Spleen (tissue), 11 donors: ENCODE measurements around the gene OARD1. TPM values are rescaled to one million over a fixed set of nuclear protein-coding genes. Genes with fewer than 3 reads are reported as not detected.
A peak's percentile ranks its signal among the peaks of the same experiment; 100 is the strongest.

Experiments used
- DNase-seq: peaks from one replicate; pipeline ENCODE4 v3.0.0-alpha.2; 2020
- H3K27ac ChIP-seq, 8 donors: fragments of 200-600 bp; sonication (generic) in 7 of 8; 1 replicate in 4 of 8; 2 replicates in 4 of 8; pipeline versions ENCODE4 v1.5.0 to v1.8.0; 2016 to 2021; ENCODE audit warnings: inconsistent platforms in 4 of 8, mild to moderate bottlenecking in 4 of 8, moderate library complexity in 1 of 8
- H3K27me3 ChIP-seq, 7 donors: fragments of 200-600 bp; sonication (generic) in 6 of 7; replicated peaks in 1 of 7; 1 replicate in 4 of 7; 2 replicates in 3 of 7; pipeline versions ENCODE4 v1.5.0 to v1.8.0; 2016 to 2021; ENCODE audit warnings: inconsistent platforms in 3 of 7, mild to moderate bottlenecking in 1 of 7
- H3K36me3 ChIP-seq, 6 donors: fragments of 200-600 bp; sonication (generic) in 5 of 6; 1 replicate in 4 of 6; 2 replicates in 2 of 6; pipeline versions ENCODE4 v1.5.0 to v1.8.0; 2016 to 2021; ENCODE audit warnings: inconsistent platforms in 2 of 6
- H3K4me1 ChIP-seq, 6 donors: fragments of 200-600 bp; sonication (generic) in 5 of 6; 1 replicate in 3 of 6; 2 replicates in 3 of 6; pipeline versions ENCODE4 v1.5.0 to v1.8.0; 2016 to 2021; ENCODE audit warnings: inconsistent platforms in 3 of 6
- H3K4me3 ChIP-seq, 8 donors: fragments of 200-600 bp; sonication (generic) in 7 of 8; 1 replicate in 4 of 8; 2 replicates in 4 of 8; pipeline versions ENCODE4 v1.5.0 to v1.8.0; 2016 to 2021; ENCODE audit warnings: inconsistent platforms in 4 of 8, mild to moderate bottlenecking in 4 of 8, moderate library complexity in 2 of 8
- H3K9me3 ChIP-seq, 8 donors: fragments of 200-600 bp; sonication (generic) in 7 of 8; 1 replicate in 4 of 8; 2 replicates in 4 of 8; pipeline versions ENCODE4 v1.5.0 to v1.8.0; 2016 to 2021; ENCODE audit warnings: inconsistent platforms in 4 of 8
- POLR2A ChIP-seq, 3 donors: fragments of 450-650 bp; IDR thresholded peaks; one replicate each; pipeline ENCODE4 v1.5.1; 2017; ENCODE audit warnings: antibody characterized with exemption in 3 of 3, mild to moderate bottlenecking in 1 of 3
- POLR2AphosphoS5 ChIP-seq, 3 donors: sonication (generic); formaldehyde crosslinking; IDR thresholded peaks; one replicate each; pipeline ENCODE4 v1.5.1; 2017; ENCODE audit warnings: antibody characterized with exemption in 3 of 3
- WGBS, 5 donors: extraction: QIAGEN DNeasy Blood & Tissue Kit in 3 of 5; methylation state at CpG; one replicate each; pipeline versions ENCODE4 v1.1.5 to v1.1.7; 2013 to 2018; 5-methylcytosine and 5-hydroxymethylcytosine counted together
- intact Hi-C: fragments of 100-400 bp; cut with DNase I; formaldehyde crosslinking; loops from one replicate; pipeline ENCODE4 v1.15.0; 2023; ENCODE audit warnings: low total_unique reads
- polyA plus RNA-seq, 3 donors: library from polyadenylated mRNA; stranded (reverse); fragments of 200-250 nt; gene quantifications; one replicate each; pipeline ENCODE4 v1.2.1, GENCODE V29; 2013
- total RNA-seq, 7 donors: library from RNA; depleted of rRNA in 3 of 7; stranded (reverse); fragments of >200 nt in 3 of 7; fragmentation: NEBNext Ultra II Directional in 4 of 7; extraction: Animal tissue kit (Norgen Biotek cat#: 25700) in 4 of 7; gene quantifications; one replicate each; pipeline versions ENCODE4 v1.1.0 to v1.2.1, GENCODE V29; 2016 to 2021
- TF ChIP-seq, protein P1 (sequence below), 11 experiments: fragments of 200-600 bp in 7 of 11; fragments of 450-650 bp in 4 of 11; sonication (generic) in 4 of 11; IDR thresholded peaks in 8 of 11; conservative IDR thresholded peaks in 3 of 11; 1 replicate in 7 of 11; 2 replicates in 4 of 11; pipeline versions ENCODE4 v1.4.0 to v1.8.0; 2016 to 2021; ENCODE audit warnings: antibody characterized with exemption in 11 of 11, inconsistent platforms in 4 of 11, mild to moderate bottlenecking in 1 of 11
- donor health status: healthy with polysubstance abuse.
- donor health status: DM: no; HTN: no; CAD: no; lungs with moderate emphysema.
- donor health status: DM: no; HTN: no; CAD: no.
- donor health status: Bipolar disorder and iron deficiency.
- donor health status: healthy.
- donor health status: DM: no; HTN: no; CAD: no.
- donor health status: DM: yes; HTN: yes; CAD: no.

OARD1 gene
- total and polyA plus RNA-seq, 10 donors: 20.7 to 41.4 (median 32.6) TPM

DNA sequence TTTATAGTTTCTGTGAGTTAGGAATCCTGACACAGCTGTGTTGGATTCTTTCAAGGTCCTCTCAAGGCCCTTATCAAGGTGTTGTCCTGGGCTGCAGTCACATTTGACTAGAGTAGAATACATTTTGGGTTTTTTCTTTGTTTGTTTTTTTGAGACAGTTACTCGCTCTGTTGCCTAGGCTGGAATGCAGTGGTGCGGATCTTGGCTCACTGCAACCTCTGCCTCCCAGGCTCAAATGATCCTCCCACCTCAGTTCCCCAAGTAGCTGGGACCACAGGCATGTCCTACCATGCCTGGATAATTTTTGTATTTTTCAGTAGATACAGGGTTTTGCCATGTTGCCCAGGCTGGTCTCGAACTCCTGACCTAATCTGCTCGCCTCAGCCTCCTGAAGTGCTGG is 16.3 kb upstream of the OARD1 start:
- Histone ChIP-seq H3K36me3 (peaks cover 10 to 100% (median 78%) of the 10 kb centered on the region in 6 donors), H3K9me3 (no peaks in the 10 kb centered on the region), H3K4me3 (no peak overlapping the region), H3K27me3 (no peaks in the 10 kb centered on the region), H3K27ac (no peak overlapping the region), H3K4me1 (no peaks in the 10 kb centered on the region)
- TF ChIP-seq POLR2A (IDR thresholded peaks at IDR 0.05) (no peak), POLR2AphosphoS5 (IDR thresholded peaks at IDR 0.05) (no peak)
- TF ChIP-seq, protein P1, sequence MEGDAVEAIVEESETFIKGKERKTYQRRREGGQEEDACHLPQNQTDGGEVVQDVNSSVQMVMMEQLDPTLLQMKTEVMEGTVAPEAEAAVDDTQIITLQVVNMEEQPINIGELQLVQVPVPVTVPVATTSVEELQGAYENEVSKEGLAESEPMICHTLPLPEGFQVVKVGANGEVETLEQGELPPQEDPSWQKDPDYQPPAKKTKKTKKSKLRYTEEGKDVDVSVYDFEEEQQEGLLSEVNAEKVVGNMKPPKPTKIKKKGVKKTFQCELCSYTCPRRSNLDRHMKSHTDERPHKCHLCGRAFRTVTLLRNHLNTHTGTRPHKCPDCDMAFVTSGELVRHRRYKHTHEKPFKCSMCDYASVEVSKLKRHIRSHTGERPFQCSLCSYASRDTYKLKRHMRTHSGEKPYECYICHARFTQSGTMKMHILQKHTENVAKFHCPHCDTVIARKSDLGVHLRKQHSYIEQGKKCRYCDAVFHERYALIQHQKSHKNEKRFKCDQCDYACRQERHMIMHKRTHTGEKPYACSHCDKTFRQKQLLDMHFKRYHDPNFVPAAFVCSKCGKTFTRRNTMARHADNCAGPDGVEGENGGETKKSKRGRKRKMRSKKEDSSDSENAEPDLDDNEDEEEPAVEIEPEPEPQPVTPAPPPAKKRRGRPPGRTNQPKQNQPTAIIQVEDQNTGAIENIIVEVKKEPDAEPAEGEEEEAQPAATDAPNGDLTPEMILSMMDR (IDR thresholded peaks at IDR 0.05 in 8 of 11, conservative IDR thresholded peaks at IDR 0.05 in 3 of 11): no peak
- intact Hi-C loops: no loop called here
- DNase-seq: no peak
- WGBS, 5 donors: 94 to 98% (median 96%) methylated on average over 4 of the region's 4 CpGs

- intact Hi-C loops: no loop called here
- Histone ChIP-seq H3K9me3 (no peaks in the 10 kb centered on the region), H3K4me3 (no peak overlapping the region), H3K36me3 (peaks cover 3 to 100% (median 56%) of the 10 kb centered on the region in 6 donors), H3K27ac (no peak overlapping the region), H3K27me3 (no peaks in the 10 kb centered on the region), H3K4me1 (peaks cover 8 to 27% (median 12%) of the 10 kb centered on the region in 6 donors)
- TF ChIP-seq, protein P1 (IDR thresholded peaks at IDR 0.05 in 8 of 11, conservative IDR thresholded peaks at IDR 0.05 in 3 of 11): no peak
- no peak for TF ChIP-seq POLR2A (IDR thresholded peaks at IDR 0.05)
- DNase-seq: no peak
These were observed 13.0 kb upstream of the OARD1 start for GRCh38 chr6:41085182-41085581.

DNA sequence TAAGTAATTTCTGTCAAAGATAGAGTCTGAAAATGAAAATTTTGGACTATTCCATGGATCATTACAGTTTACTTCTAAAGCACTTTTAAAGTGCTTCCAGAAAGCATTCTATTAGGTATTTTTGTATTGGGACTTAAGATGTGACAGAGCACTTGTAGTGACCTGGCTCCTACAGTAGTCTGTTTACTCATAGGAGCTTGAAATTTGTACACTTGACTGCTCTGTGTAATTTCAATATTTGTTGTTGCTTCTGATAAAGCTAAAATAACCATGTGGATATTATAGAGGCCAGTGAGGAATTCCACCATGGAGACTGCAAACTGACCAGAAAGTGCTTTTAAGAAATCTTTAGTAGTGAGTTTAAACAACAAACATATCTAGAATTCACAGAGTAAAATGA is 10.9 kb upstream of the OARD1 start:
- H3K9me3 ChIP-seq: no peaks in the 10 kb centered on the region
- no peak for DNase-seq
- no peaks in the 10 kb centered on the region for H3K27me3 ChIP-seq
- no peak overlapping the region for H3K27ac ChIP-seq
- H3K4me1 ChIP-seq: peaks cover 10 to 47% (median 22%) of the 10 kb centered on the region in 6 donors
- intact Hi-C loops: no loop called here
- TF ChIP-seq POLR2A (IDR thresholded peaks at IDR 0.05): no peak
- no peak for TF ChIP-seq POLR2AphosphoS5 (IDR thresholded peaks at IDR 0.05)
- TF ChIP-seq, protein P1 (IDR thresholded peaks at IDR 0.05 in 8 of 11, conservative IDR thresholded peaks at IDR 0.05 in 3 of 11): no peak
- H3K36me3 ChIP-seq: peaks cover 3 to 94% (median 42%) of the 10 kb centered on the region in 6 donors
- no peak overlapping the region for H3K4me3 ChIP-seq

DNA sequence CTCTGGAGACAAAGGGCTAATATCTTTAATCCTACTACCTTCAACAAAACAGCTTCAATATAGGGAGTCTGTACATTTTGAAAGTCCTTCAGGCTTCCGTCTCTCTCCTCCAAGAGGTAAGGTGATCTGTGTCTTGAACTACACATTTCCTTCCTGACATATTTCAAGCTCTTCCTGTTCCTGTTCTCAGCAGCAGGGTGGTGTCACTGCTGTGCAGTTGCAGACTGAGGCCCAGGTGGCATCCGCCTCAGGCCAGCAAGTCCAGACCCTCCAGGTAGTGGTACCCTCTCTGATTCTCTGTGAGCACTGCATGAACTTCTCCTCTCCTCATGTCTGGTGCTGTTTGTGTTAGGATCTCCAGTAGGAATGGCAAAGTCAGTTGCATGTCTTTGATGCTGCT is 8.5 kb upstream of the OARD1 start:
- H3K36me3 ChIP-seq: peaks cover 3 to 69% (median 35%) of the 10 kb centered on the region in 6 donors
- TF ChIP-seq POLR2AphosphoS5 (IDR thresholded peaks at IDR 0.05): peak in 1 of 3 donors; percentile 61
- TF ChIP-seq POLR2A (IDR thresholded peaks at IDR 0.05): no peak
- H3K9me3 ChIP-seq: no peaks in the 10 kb centered on the region
- intact Hi-C loops: no loop called here
- H3K4me1 ChIP-seq: peaks cover 15 to 72% (median 34%) of the 10 kb centered on the region in 6 donors
- peak overlapping the region in 2 of 8 donors; percentile 2 to 41 for H3K4me3 ChIP-seq
- peak; percentile 83 for DNase-seq
- H3K27ac ChIP-seq: peak overlapping the region; percentile 16 to 82 (median 68)
- 33 to 41% (median 40%) methylated on average over 2 of the region's 2 CpGs for WGBS, 5 donors
- H3K27me3 ChIP-seq: no peaks in the 10 kb centered on the region

- TF ChIP-seq POLR2A (IDR thresholded peaks at IDR 0.05) (no peak), POLR2AphosphoS5 (IDR thresholded peaks at IDR 0.05) (no peak)
- TF ChIP-seq, protein P1 (IDR thresholded peaks at IDR 0.05 in 8 of 11, conservative IDR thresholded peaks at IDR 0.05 in 3 of 11): no peak
- WGBS, 5 donors: 94 to 100% (median 97%) methylated on average over 1 of the region's 1 CpG
- intact Hi-C loops: no loop called here
- Histone ChIP-seq H3K4me1 (peaks cover 31 to 87% (median 49%) of the 10 kb centered on the region in 6 donors), H3K36me3 (peaks cover 0 to 54% (median 22%) of the 10 kb centered on the region in 6 donors), H3K27me3 (no peaks in the 10 kb centered on the region), H3K27ac (peak overlapping the region in 1 of 8 donors; percentile 82), H3K4me3 (no peak overlapping the region), H3K9me3 (no peaks in the 10 kb centered on the region)
- DNase-seq: no peak
These were observed 6.9 kb upstream of the OARD1 start for GRCh38 chr6:41079080-41079479.
